ENCODE measurements around the gene ATP5F1D.

ATP5F1D gene

DNA sequence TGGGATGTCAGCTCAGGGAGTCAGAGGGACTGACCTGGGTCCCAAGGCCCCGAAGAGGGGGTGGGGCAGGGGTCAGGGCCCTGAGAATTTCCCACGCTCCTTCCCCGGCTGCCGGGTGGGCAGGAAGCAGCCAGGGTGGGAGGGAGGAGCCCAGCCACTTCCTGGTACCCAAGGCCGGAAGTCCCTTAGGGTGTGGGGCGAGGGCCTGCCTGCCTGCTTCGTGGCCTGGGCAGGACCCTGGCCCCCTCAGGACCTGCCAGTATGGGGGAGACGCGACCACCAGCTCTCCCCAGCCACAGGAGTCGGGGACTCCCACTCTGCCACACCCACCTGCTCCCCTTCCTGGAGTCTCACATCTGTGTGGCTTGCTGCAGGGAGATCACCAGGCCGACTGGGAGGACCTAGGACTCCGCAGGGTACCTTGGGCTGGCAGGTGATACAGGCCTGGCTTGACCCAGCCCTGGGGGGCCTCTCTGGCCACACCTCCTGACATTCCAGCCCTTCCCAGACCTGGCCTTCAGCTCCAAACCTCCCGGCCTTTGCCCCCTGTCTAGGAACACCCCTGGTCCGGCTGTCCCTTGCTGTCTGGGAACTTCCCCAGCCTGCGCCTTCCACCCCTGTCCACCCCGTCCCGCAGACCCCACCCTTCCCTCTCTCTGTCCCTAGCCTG is 17.8 kb downstream of the ATP5F1D start:
- Histone ChIP-seq H3K9ac (no peak overlapping the region), H3K4me3 (ENCODE audit: low read depth, low read length) (no peak overlapping the region)

DNA sequence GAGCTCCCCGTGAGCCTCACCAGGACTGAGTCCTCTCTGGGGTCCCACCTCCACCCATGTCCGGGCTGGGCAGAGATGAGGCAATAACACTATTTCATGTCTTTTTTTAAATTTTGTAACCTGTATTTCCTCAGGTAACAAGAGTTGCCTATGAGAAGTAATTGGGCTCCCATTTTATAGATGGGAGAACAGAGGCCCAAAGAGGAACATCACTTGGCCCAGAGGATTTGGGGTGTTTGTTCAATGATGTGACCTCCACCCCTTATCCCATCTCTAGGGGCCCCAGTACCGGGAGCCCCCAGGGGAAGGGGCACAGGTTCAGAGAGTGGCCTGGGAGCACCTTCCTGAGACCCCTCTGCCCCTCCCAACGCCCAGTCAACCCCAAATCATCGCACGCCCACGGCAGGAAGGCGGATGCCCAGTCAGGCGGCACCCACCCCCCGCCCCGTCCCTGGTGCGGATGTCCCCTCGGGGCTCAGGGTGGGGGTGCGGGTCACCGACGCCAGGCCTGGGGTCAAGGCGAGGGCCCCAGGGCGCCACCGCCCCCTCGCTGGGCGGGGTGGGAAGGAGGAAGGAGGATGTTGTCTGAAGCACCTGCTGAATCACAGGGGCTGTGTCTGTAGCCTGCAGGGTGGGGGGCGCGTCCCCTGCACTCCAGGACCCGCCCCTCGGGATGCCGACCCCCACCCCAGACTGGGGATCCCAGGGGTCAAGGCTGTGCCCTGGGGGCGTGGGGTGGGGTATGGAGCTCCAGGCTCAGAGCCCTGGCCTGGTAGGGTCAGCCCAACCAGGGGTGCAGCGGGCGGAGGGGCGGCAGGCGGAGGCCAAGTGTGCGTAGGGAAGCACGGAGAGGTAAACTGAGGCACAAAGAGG is 18.6 kb downstream of the ATP5F1D start:
- peak overlapping the region; percentile 33 for H3K4me3 ChIP-seq (ENCODE audit: low read depth, low read length)
- H3K36me3 ChIP-seq (ENCODE audit: control insufficient read depth, insufficient read depth, low read length), result no peaks in the 10 kb centered on the region
- H2AFZ ChIP-seq, result peak overlapping the region; percentile 29
- TF ChIP-seq, protein P1, sequence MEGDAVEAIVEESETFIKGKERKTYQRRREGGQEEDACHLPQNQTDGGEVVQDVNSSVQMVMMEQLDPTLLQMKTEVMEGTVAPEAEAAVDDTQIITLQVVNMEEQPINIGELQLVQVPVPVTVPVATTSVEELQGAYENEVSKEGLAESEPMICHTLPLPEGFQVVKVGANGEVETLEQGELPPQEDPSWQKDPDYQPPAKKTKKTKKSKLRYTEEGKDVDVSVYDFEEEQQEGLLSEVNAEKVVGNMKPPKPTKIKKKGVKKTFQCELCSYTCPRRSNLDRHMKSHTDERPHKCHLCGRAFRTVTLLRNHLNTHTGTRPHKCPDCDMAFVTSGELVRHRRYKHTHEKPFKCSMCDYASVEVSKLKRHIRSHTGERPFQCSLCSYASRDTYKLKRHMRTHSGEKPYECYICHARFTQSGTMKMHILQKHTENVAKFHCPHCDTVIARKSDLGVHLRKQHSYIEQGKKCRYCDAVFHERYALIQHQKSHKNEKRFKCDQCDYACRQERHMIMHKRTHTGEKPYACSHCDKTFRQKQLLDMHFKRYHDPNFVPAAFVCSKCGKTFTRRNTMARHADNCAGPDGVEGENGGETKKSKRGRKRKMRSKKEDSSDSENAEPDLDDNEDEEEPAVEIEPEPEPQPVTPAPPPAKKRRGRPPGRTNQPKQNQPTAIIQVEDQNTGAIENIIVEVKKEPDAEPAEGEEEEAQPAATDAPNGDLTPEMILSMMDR (IDR thresholded peaks at IDR 0.05), result no peak
- H3K27me3 ChIP-seq (ENCODE audit: control insufficient read depth, insufficient read depth, low read length), result no peaks in the 10 kb centered on the region
- no peaks in the 10 kb centered on the region for H3K79me2 ChIP-seq
- peak overlapping the region; percentile 84 for H3K27ac ChIP-seq
- H3K9ac ChIP-seq, result no peak overlapping the region
- no peaks in the 10 kb centered on the region for H3K9me3 ChIP-seq (ENCODE audit: control insufficient read depth, low read length)
- H3K4me1 ChIP-seq, result peaks cover 28% of the 10 kb centered on the region
- peak overlapping the region; percentile 86 for H3K4me2 ChIP-seq (ENCODE audit: low read length)

More for the DNA sequence above, 17.8 kb downstream of the ATP5F1D start:
- Histone ChIP-seq H3K4me2 (ENCODE audit: low read length) (peak overlapping the region; percentile 22), H3K36me3 (ENCODE audit: control insufficient read depth, insufficient read depth, low read length) (no peaks in the 10 kb centered on the region), H3K27me3 (ENCODE audit: control insufficient read depth, insufficient read depth, low read length) (no peaks in the 10 kb centered on the region), H2AFZ (no peak overlapping the region), H3K27ac (peak overlapping the region; percentile 84), H3K4me1 (peaks cover 25% of the 10 kb centered on the region), H3K9me3 (ENCODE audit: control insufficient read depth, low read length) (no peaks in the 10 kb centered on the region), H3K79me2 (no peaks in the 10 kb centered on the region)
- TF ChIP-seq, protein P1 (IDR thresholded peaks at IDR 0.05), result no peak

DNA sequence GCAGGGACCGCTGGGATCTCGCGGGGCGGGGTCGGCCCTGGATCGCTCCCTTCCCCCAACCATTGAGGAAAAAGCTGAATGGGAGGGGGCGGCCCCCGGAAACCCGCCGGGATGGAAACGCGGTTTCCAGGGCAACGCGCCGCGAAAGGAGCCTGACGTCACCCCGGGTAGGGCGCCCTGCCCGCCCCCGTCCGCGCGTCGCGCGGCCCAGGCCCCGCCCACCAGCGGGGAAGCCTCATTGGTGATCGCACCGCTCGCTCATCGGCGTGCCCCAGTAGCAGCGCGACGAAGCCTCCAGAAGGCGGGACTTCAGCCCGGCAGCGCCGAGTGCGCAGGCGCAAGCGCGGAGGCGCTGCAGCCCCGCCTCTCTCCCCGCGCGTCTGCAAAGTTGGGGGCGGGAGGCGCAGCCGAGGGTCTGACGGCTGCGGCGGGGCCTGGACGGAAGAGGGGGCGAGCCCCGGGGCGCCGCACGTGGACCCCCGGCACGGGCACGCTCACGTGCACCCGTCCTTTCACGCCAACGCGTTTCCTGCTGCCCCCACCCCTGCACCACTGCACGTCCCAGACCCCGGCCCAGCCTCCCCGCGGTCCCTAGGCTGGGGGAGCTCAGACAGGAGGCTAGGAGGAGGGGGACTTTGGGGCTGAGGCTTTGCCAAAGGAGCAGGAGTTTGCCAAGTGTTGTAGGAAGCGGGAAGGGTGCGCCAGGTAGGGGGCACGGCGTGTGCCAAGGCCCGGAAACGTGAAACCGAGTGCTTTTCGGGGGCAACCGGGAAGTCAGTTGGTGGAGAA is 19.4 kb downstream of the ATP5F1D start:
- H3K36me3 ChIP-seq (ENCODE audit: control insufficient read depth, insufficient read depth, low read length), result no peaks in the 10 kb centered on the region
- peak overlapping the region; percentile 100 for H3K27ac ChIP-seq
- no peaks in the 10 kb centered on the region for H3K27me3 ChIP-seq (ENCODE audit: control insufficient read depth, insufficient read depth, low read length)
- TF ChIP-seq, protein P1 (IDR thresholded peaks at IDR 0.05), result no peak
- H3K79me2 ChIP-seq, result no peaks in the 10 kb centered on the region
- no peaks in the 10 kb centered on the region for H3K9me3 ChIP-seq (ENCODE audit: control insufficient read depth, low read length)
- peaks cover 32% of the 10 kb centered on the region for H3K4me1 ChIP-seq
- peak overlapping the region; percentile 70 for H3K9ac ChIP-seq
- H3K4me2 ChIP-seq (ENCODE audit: low read length), result peak overlapping the region; percentile 90
- H3K4me3 ChIP-seq (ENCODE audit: low read depth, low read length), result peak overlapping the region; percentile 81
- H2AFZ ChIP-seq, result peak overlapping the region; percentile 68

DNA sequence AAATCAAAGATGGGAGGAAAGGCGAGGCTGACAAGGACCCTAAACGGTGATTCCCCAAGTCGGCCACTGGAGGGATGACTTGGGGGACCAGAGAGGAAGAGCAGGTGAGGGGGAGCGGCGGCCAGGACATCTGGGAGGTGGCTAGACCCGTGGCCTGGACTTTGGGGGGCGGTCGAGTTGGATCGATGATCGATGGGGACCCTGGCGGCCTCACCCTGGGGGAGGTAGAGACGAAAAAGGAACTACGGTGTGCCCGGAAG is 19.9 kb downstream of the ATP5F1D start:
- TF ChIP-seq, protein P1 (IDR thresholded peaks at IDR 0.05), result peak; percentile 27
- Histone ChIP-seq H3K9me3 (ENCODE audit: control insufficient read depth, low read length) (no peaks in the 10 kb centered on the region), H2AFZ (peak overlapping the region; percentile 68), H3K9ac (peak overlapping the region; percentile 70), H3K27me3 (ENCODE audit: control insufficient read depth, insufficient read depth, low read length) (no peaks in the 10 kb centered on the region), H3K79me2 (no peaks in the 10 kb centered on the region), H3K4me1 (peaks cover 36% of the 10 kb centered on the region), H3K27ac (peak overlapping the region; percentile 100), H3K4me2 (ENCODE audit: low read length) (peak overlapping the region; percentile 90), H3K36me3 (ENCODE audit: control insufficient read depth, insufficient read depth, low read length) (no peaks in the 10 kb centered on the region), H3K4me3 (ENCODE audit: low read depth, low read length) (peak overlapping the region; percentile 81)
